Amniotic epithelial cell (primary cell): Measurements from ENCODE around the gene BNC2.
A peak's percentile ranks its signal among the peaks of the same experiment; 100 is the strongest.

ENCODE experiments used
- DNase-seq: peaks from one replicate; pipeline ENCODE4 v3.0.0-alpha.2; 2010; ENCODE audit warnings: low read depth

Gene BNC2

DNA sequence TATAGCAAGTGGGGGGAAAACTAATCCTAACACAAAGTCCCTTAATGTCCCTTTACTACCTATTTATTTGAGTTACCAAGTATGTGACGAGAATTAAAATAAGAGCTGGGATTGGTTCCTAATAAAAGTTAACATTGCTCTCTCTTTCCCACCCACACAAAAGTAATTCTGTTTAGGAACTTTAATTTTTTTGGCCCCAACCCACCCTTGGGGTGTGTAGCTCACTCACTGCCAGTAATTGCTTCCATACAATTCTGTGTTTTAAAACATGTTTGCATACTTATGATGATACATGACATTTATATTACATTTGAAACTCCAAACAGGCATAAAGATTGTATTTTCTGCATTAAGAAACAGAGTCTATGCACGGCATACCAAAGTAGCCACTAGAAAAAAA is 106.5 kb downstream of the BNC2 start:
- no peak for DNase-seq

- DNase-seq = no peak
Measured at GRCh38 chr9:16755467-16756160, 114.9 kb downstream of the BNC2 start.

GRCh38 chr9:16754662-16755061 is 115.8 kb downstream of the BNC2 start:
- no peak for DNase-seq

DNA sequence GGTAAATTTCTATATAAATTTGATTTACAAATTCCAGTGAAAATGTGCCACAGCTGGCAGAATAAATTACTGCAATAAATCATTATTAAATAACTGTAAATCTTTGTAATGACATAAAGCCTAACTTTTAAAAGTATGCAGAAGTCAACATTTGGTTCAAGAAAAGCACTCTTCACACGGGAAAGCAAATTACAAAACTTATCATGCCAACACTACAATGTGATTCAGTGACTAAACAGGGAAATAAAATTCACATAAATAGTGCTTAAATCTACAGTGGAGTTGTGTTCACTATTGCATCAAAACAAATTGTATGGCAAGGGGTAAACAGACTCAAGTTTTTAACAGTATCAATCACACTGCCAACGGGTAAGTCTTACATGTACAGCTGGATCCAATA is 117.2 kb downstream of the BNC2 start:
- DNase-seq = no peak

GRCh38 chr9:16752601-16753000 is 117.9 kb downstream of the BNC2 start:
- DNase-seq = no peak

- no peak for DNase-seq
Measured at GRCh38 chr9:16750553-16750952, 119.9 kb downstream of the BNC2 start.

DNA sequence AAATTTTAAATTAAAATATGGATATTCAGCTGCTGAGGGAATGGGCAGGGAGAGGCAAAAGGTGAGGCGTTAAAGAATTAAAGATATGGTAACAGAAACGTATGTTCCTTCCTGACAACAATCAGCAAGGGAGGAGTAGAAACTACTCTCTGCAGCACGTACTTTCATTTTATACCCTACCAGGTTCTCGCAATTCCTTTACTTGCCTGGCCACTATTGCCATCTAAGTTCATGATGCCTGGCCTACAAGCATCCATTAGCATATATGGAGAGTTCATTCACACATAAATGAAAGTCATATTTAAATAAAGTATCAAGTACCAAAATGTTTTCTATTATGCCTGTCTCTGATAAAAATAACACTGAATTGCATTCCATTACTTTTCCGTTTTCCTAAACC is 125.1 kb downstream of the BNC2 start:
- no peak for DNase-seq

- peak; percentile 74 for DNase-seq
Measured at GRCh38 chr9:16744394-16744793, 126.1 kb downstream of the BNC2 start.

DNA sequence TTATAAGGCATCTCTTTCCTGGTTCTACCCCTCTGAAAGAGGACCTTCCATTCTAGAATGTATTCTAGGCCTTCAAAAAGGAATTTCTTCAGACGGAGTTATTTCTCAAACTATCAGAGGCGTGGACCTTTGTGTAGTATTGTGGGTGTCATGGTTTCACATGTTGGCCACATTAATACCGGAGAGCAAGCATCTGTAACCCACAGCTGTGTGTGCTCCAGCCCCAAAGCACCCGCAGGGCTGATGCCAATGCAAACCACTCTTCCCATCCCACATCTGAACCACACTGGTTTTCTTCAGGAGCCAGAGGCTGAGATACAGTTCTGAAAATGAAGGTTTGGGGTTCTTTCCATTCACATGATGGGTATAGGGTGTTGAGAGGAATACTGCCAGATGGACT is 127.1 kb downstream of the BNC2 start:
- no peak for DNase-seq

DNA sequence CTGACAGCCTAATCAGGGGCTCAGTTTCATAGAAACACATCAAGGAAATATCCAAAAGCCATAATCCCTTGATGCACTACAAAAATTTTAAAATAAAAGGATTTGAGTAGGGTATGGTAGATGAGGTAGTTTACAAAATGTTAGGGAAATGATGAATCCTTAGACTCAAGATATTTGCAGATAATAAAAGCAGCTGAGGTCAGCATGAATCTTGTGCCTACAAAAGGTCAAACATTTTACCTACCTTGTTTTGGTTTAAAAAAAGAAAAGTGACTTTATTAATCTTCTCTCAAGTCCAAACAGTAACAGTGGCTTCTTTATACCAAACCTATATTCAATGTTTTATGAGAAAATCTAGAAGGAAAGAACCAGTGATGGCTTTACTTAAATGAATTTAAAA is 135.5 kb downstream of the BNC2 start:
- DNase-seq = no peak

- DNase-seq = no peak
Measured at GRCh38 chr9:16732546-16732945, 137.9 kb downstream of the BNC2 start.

DNA sequence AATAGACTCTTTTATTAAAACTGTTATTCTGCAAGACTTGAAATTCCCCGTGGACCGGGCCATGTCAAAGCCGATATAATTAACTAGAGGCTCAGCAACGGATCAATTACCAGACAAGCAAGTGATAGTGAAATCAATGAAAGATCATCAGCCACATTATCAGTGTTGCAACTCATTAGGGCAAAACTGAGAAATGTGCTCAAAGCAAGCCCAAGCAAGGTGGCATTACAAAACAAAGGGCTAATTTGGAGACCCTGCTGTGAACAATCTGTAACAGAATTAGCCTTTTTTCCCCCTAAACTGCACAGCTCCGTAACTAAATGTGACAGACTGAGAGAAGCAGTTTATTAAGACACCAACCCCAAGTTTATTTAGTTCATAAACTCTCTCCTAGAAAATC is 140.3 kb downstream of the BNC2 start:
- DNase-seq = no peak

DNA sequence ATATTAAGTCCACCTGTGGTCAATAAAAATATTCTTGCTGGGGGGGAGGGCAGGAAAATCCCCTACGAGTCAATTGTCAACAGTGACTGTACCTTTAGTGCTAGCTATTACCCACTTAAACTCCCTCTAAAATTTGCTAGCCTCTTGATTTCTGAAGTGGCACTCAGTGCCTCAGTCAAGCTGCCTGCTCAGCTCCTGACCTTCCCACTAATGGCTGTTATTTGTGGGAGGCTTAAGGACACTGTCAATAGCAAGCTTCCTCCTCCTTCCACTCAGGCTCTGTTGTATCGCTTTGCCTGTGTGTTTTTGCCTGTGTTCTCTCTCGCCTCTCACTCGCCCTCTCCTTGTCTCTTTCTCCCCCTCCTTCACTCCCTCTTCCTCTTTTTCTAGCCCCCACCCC is 140.8 kb downstream of the BNC2 start:
- DNase-seq = peak; percentile 41

DNA sequence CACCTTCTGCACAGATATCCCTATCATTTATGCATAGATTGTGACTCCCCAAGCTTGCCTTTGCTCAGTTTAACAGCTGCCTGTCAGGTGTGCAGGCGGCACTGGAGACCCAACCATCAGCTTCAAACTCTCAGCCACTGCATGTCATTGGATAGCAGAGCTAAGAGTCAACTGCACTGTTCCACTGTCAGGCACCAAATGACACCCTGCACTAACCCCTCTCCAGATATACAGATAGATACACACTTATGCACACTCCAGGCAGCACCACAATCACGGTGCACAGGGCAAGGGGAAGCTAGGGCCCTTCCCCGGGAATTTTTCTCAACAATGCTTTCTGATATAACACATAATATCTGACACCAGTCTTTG is 142.3 kb downstream of the BNC2 start:
- peak; percentile 46 for DNase-seq

DNA sequence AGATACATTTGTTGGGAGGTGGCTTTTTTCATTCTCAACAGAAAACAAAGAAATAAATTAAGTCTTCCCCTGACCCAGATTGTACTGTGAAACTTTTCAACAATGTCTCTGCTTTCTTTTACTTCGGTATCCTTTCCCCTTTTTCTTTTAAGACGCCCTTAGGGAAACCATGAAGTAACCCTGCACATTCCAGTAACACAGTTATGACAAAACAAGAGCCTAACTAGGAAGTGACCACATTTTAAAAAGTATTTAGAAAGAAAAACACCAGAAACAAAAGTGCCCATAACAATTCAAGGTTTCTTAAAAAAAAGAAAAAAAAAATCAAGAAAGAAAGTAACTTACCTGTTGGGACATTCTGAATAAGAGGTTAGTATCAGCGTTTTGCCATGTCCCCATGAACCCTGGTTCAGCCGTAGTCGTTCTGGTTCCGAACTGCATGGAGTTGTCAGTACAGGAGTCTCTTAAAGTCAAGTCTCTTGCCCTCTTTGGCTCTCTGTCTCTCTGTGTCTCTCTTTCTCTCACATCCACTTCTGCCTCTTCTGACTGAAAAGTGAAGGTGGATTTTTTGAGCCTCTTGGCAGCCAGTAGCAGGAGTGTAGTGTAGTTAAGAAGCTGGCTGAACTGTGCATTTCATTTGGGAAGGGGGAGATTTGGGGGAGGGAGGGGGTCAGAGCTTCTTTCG is 142.9 kb downstream of the BNC2 start:
- DNase-seq = peak; percentile 58

DNA sequence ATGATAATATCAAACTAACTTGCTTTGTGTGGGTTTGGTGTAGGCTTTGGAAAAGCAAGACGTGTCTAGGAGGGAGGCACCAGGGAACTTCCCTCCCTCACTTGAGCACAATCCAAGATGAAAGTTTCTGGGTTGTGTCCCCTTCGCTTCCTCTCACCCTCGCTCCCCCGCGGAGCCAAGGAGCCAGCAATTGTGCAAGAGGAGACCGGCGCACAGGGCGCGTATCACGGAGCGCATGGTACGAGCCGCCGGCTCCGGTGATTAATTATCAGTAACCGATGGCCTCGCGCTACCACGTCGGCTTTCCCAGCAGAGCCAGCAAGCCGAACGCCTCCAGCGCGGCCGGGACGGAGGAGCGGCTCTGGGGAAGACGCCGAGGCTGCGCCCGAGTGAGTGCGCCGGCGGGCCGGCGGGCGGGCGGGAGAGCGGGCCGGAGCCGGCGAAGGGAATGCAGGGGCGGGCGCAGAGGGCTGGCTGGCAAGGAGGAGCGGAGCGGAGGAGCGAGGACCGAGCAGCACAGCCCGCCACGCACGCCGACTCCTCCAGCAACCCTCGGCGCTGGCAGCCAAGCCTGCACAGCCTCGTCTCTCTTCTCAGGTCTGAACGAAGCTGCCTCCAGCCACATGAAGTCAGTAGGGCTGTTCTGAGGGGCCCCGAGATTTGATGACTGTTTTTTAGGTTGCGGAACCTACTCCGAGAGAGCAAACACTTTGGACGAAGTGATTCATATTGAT is 143.6 kb downstream of the BNC2 start:
- DNase-seq = peak; percentile 99

GRCh38 chr9:16726029-16726428 is 144.4 kb downstream of the BNC2 start:
- DNase-seq = peak; percentile 50

DNA sequence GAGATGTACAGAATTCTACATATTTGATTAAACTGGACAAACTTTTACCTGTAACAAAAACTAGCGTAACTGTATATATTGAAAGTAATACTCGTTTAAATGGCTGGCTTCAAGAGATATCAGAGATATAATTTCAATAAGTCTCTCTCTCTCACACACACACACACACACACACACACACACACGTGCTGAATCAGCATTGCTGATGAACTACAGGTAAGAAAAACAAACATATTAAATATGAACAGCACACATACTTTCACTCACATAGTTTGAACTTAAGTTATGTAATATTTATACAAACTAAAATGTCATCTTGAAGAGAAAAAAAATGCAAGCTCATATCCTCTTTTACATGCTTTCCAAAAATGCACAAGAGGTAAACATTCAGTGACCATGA is 145.4 kb downstream of the BNC2 start:
- DNase-seq = no peak

DNA sequence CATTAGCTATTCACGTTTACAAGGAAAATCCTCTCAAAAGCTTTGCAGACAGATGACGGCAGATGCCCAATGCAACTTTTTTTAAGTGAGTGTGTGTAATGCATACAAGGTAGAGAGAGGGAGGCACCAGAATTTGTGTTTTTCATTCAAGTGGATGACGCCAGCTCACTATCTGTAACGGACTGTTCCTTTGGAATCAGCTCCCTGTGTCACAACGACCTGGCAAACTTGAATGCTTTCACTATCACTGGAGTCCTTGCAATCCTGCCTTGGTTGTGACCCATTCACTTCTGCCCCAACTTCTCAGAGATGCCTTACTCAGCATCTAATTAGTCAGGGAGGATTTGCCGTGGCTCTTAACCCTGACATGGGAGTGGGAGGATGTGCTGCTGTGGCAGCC is 148.5 kb downstream of the BNC2 start:
- peak; percentile 89 for DNase-seq

GRCh38 chr9:16720386-16720785 is 150.1 kb downstream of the BNC2 start:
- DNase-seq = peak; percentile 36

DNA sequence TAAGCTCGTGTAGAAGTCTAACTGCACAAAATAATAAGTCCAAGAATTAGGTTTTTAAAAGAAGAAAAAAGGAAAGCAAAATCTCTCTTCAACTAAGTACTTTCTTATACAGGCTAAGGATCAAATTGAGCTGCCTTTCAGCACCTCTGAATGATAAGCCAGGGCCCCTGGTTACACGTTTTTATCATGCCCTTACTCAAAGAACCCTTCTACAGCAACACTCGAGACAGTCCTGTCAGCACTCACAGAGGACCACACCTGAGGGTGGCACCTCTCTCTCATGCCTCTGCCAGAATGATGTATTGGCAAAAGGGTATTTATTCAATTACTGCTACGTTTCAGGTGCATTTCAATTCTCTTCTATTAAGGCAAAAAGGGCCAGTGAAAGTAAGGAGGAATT is 150.5 kb downstream of the BNC2 start:
- DNase-seq = no peak

DNA sequence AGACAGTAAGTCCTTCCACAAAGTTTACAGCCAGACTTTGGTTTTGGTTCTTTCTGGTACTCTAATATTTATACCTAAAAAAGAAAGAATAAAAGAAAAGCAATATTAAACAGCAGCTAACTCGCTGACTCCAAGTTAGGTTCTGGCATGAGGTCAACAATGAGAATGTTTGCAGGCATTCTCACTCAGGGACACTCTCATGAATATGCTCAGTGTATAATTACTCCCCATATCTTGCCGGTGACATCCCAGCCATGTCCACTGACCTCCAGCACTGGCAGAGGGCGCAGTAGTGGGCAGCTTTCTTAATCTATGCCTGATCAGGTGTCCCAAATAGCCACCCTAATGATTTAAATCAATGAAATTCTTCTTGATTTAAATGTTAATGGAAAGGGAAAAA is 151.5 kb downstream of the BNC2 start:
- no peak for DNase-seq

DNA sequence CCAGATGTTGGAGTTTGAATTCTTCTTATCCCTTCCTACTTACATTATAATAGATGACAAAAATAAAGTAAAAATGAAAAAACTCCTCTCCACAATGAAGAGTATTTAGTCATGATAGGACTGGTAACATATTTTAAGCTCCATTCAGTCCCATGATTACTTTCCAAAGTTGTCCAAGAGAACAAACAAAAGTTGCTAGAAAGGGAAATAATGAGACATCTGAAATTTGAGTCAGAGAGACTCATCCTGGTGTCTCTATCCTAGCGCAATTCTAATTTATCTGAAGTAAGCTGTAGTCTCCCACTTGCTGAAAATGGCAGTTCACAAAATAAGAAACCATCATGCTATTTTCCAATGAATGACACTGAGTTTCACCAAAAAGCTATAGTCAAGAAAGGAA is 152.2 kb downstream of the BNC2 start:
- DNase-seq = no peak
